ENCODE results near the gene UGCG. TPM values are rescaled to one million over a fixed set of nuclear protein-coding genes. Genes with fewer than 3 reads are reported as not detected.
A peak's percentile ranks its signal among the peaks of the same experiment; 100 is the strongest.
"Not testable (repeated sequence)": the region's sequence is repeated elsewhere in the genome, so short reads cannot be mapped to it uniquely, and the experiment has no call there.

Gene UGCG
- total and polyA plus RNA-seq, 9 of the 15 experiments (the other 6 are each of a cell fraction or from before 2014, with no cell fraction given) = 20.0 to 40.3 (median 29.2) TPM

DNA sequence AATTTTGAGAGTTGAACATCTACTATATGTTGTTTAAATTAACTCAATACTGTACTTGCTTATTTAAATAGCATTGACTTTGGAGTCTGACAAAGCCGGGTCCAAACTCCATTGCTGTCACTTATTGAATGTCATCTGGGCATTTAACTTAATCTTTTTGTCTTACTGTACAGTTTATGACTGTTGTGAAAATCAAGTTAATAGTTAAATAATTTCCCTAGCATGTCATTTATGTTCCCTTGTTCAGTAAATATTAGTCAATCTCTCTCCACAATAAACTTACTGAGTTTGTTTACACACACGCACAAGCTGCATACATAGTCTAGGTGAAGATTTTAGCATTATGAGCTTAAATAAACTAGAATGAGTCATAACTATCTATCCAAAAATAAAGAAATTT lies 6.3 kb upstream of the UGCG start:
- in situ Hi-C loops (cut with MboI) (no loop called here), intact Hi-C loops (cut with micrococcal nuclease) (loop anchor here (10.0 kb wide), 1 partner anchor 444 kb away; the partner anchor contains the start of gene PTBP3)
- H2AFZ ChIP-seq (ENCODE audit: low read depth, low read length) = no peak overlapping the region
- no peaks in the 10 kb centered on the region for H3K36me3 ChIP-seq (ENCODE audit: control insufficient read depth, insufficient read depth, low read length)
- no peak overlapping the region for H3K4me3 ChIP-seq
- no peaks in the 10 kb centered on the region for H3K27me3 ChIP-seq (ENCODE audit: control insufficient read depth in 2 of 2, insufficient read depth in 2 of 2, low read length in 2 of 2)
- H4K20me1 ChIP-seq (replicated peaks; ENCODE audit: control insufficient read depth, insufficient read depth, low read length) = no peaks in the 10 kb centered on the region
- ChIA-PET CTCF (ENCODE audit: low intra/inter-chr PET ratio) (no interaction called here), POLR2A (no interaction called here)
- H3K9me1 ChIP-seq (ENCODE audit: control insufficient read depth, insufficient read depth, low read length) = no peaks in the 10 kb centered on the region
- H3K27ac ChIP-seq (ENCODE audit: extremely low read depth, low read depth, low read length) = no peak overlapping the region
- DNase-seq (ENCODE audit: extremely low read depth in 1 of 4, low spot score in 3 of 4) (no peak), FAIRE-seq (no peak), ATAC-seq (no peak)
- 75% methylated on average over 2 of the region's 2 CpGs for WGBS (ENCODE audit: insufficient coverage, low coverage, missing lambda C conversion rate)
- H3K4me2 ChIP-seq (ENCODE audit: insufficient read depth, low read length) = no peak overlapping the region
- H3K4me1 ChIP-seq (replicated peaks in 1 of 2; ENCODE audit: control insufficient read depth in 2 of 2, insufficient read depth in 2 of 2, low read length in 2 of 2) = peaks cover 7 to 9% of the 10 kb centered on the region in 2 experiments; a peak in 3 of 5 replicates
- no peaks in the 10 kb centered on the region for H3K9me3 ChIP-seq (replicated peaks; ENCODE audit: control insufficient read depth, insufficient read depth, low read depth, low read length)
- TF ChIP-seq NFE2L1 (tag; IDR thresholded peaks at IDR 0.05; ENCODE audit: borderline replicate concordance, low read depth) (no peak), SREBF1 (IDR thresholded peaks at IDR 0.05; ENCODE audit: borderline replicate concordance, low read depth, low read length) (no peak), MXI1 (IDR thresholded peaks at IDR 0.05; ENCODE audit: low read depth, low read length) (no peak), ZC3H11A (IDR thresholded peaks at IDR 0.05; ENCODE audit: low read depth, low read length) (no peak)
- TF ChIP-seq, protein P1, sequence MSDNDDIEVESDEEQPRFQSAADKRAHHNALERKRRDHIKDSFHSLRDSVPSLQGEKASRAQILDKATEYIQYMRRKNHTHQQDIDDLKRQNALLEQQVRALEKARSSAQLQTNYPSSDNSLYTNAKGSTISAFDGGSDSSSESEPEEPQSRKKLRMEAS (CRISPR knock-in tag; IDR thresholded peaks at IDR 0.05) = no peak
- H3K9ac ChIP-seq (ENCODE audit: insufficient read depth in 1 of 2, low read depth in 2 of 2, low read length in 2 of 2) = no peak overlapping the region
- H3K79me2 ChIP-seq (ENCODE audit: control insufficient read depth, insufficient read depth, low read length) = no peaks in the 10 kb centered on the region
- BruUV-seq (replicated peaks) = no TSS peak

DNA sequence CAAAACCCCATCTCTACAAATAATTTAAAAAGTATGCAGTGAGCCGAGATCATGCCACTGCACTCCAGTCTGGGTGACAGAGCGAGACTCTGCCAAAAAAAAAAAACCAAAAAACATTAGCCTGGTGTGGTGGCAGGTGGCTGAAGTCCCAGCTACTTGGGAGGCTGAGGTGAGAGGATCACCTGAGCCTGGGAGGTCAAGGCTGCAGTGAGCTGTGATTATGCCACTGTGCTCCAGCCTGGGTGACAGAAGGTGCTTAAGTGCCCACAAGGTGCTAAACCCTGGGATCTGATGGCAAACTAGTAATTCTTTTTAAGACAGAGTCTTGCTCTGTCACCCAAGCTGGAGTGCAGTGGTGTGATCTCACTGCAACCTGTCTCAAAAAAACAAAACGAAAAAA lies 5.7 kb upstream of the UGCG start:
- WGBS (ENCODE audit: insufficient coverage, low coverage, missing lambda C conversion rate) = 25% methylated on average over 1 of the region's 3 CpGs
- not testable (repeated sequence) for FAIRE-seq

More for the DNA sequence above, 5.7 kb upstream of the UGCG start:
- DNase-seq (ENCODE audit: extremely low read depth in 1 of 4, low spot score in 3 of 4); ATAC-seq; H3K9ac ChIP-seq (ENCODE audit: insufficient read depth in 1 of 2, low read depth in 2 of 2, low read length in 2 of 2); H3K79me2 ChIP-seq (ENCODE audit: control insufficient read depth, insufficient read depth, low read length); in situ Hi-C loops (cut with MboI); H3K4me1 ChIP-seq (replicated peaks in 1 of 2; ENCODE audit: control insufficient read depth in 2 of 2, insufficient read depth in 2 of 2, low read length in 2 of 2); H3K36me3 ChIP-seq (ENCODE audit: control insufficient read depth, insufficient read depth, low read length); H3K4me3 ChIP-seq; H3K27me3 ChIP-seq (ENCODE audit: control insufficient read depth in 2 of 2, insufficient read depth in 2 of 2, low read length in 2 of 2); H4K20me1 ChIP-seq (replicated peaks; ENCODE audit: control insufficient read depth, insufficient read depth, low read length); CTCF ChIA-PET (ENCODE audit: low intra/inter-chr PET ratio); H3K4me2 ChIP-seq (ENCODE audit: insufficient read depth, low read length); H3K27ac ChIP-seq (ENCODE audit: extremely low read depth, low read depth, low read length); H3K9me1 ChIP-seq (ENCODE audit: control insufficient read depth, insufficient read depth, low read length); H3K9me3 ChIP-seq (replicated peaks; ENCODE audit: control insufficient read depth, insufficient read depth, low read depth, low read length); BruUV-seq (replicated peaks): not testable (repeated sequence)
- H2AFZ ChIP-seq (ENCODE audit: low read depth, low read length) = 0 out of 2 replicates have a peak overlapping the region, but pooled peaks have one; percentile 14
- POLR2A ChIA-PET = interaction anchor here (0.6 to 1.5 kb wide), 3 partner anchors 9 to 61 kb away, joined by 3 to 4 read pairs (median 4); no protein-coding TSS in a partner anchor
- intact Hi-C loops (cut with micrococcal nuclease) = loop anchor here (10.0 kb wide), 1 partner anchor 444 kb away; the partner anchor contains the start of gene PTBP3
